ENCODE results near the gene RABAC1. TPM values are rescaled to one million over a fixed set of nuclear protein-coding genes. Genes with fewer than 3 reads are reported as not detected.

Gene RABAC1
- total and polyA plus RNA-seq, 2 of the 8 experiments (the other 6 are each of a cell fraction or from before 2014, with no cell fraction given) = 124 to 439 TPM

DNA sequence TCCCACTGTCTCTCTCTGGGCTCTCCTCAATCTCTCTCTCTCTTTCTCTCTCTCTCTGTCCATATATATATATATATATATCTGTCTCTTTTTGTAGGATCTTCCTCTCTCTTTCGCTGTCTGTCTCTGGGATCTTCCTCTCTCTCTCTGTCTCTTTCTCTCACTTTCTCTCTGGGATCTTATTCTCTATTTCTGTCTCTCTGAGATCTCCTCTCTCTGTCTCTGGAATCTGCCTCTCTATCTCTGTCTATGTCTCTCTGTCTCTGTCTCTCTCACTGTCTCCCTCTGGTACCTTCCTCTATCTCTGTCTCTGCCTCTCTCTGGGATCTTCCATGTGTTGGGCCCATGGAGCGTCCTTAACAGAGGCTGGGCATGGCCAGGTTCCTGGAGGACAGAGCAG, 31.5 kb upstream of the RABAC1 start (continued):
- TF ChIP-seq KDM5A (IDR thresholded peaks at IDR 0.05; ENCODE audit: low read length) = no peak

Measured in H1 (cell line).